H1 (cell line): ENCODE data around the gene KLHDC7A. TPM values are rescaled to one million over a fixed set of nuclear protein-coding genes. Genes with fewer than 3 reads are reported as not detected.

Experiments used
- CTCF ChIA-PET: fragments of 300-600 bp; sonication (Branson Sonifier 250); formaldehyde crosslinking; loops from one replicate; lab custom pipeline; 2021; ENCODE audit not compliant: partially characterized antibody; lab: Charles Lee
- POLR2A ChIA-PET: fragments of 300-600 bp; sonication (Branson Sonifier 250); formaldehyde crosslinking; loops from one replicate; lab custom pipeline; 2021; ENCODE audit warnings: inconsistent platforms; ENCODE audit not compliant: partially characterized antibody; lab: Charles Lee
- DNase-seq, 2 experiments: peaks; one replicate each; pipeline versions ENCODE4 v3.0.0 to v3.0.0-alpha.2; 2010 to 2022; ENCODE audit warnings: low spot score in 2 of 2, low read depth in 1 of 2, mixed read lengths in 1 of 2
- FAIRE-seq: peaks from 2 replicates; lab custom pipeline; 2011; peaks lifted over from hg19 to GRCh38; lab: Jason Lieb, UNC
- H2AFZ ChIP-seq: 2 replicates; pipeline ENCODE4 v1.8.1; 2012; ENCODE audit warnings: low read length, inconsistent platforms
- H2AK5ac ChIP-seq: 2 replicates; pipeline ENCODE4 v1.6.1; 2013; ENCODE audit warnings: low read depth, low read length
- H2BK120ac ChIP-seq: replicated peaks from 2 replicates; pipeline ENCODE3; 2013; ENCODE audit warnings: low read depth, low read length, inconsistent platforms
- H2BK12ac ChIP-seq: 2 replicates; pipeline ENCODE4 v1.6.1; 2013; ENCODE audit warnings: low read depth, low read length
- H2BK15ac ChIP-seq: 2 replicates; pipeline ENCODE4 v1.6.1; 2013; ENCODE audit warnings: low read length
- H2BK20ac ChIP-seq: 2 replicates; pipeline ENCODE4 v1.6.1; 2013; ENCODE audit warnings: low read length
- H2BK5ac ChIP-seq: 2 replicates; pipeline ENCODE4 v1.6.1; 2013; ENCODE audit warnings: low read depth, low read length
- H3K14ac ChIP-seq: 2 replicates; pipeline ENCODE4 v1.6.1; 2013; ENCODE audit warnings: inconsistent platforms; ENCODE audit not compliant: insufficient read length
- H3K18ac ChIP-seq: 2 replicates; pipeline ENCODE4 v1.6.1; 2013; ENCODE audit warnings: low read length; ENCODE audit errors: extremely low read depth
- H3K23ac ChIP-seq: 2 replicates; pipeline ENCODE4 v1.6.1; 2013; ENCODE audit warnings: inconsistent platforms; ENCODE audit not compliant: insufficient read length
- H3K23me2 ChIP-seq: 2 replicates; pipeline ENCODE4 v1.6.1; 2013; ENCODE audit warnings: low read depth, low read length
- H3K27ac ChIP-seq: 2 replicates; pipeline ENCODE4 v1.6.1; 2011; ENCODE audit warnings: low read depth, low read length, inconsistent platforms
- H3K27me3 ChIP-seq, 4 experiments: replicated peaks in 1 of 4; 1 replicate in 1 of 4; 2 replicates in 3 of 4; pipeline versions ENCODE4 v1.6.1 to v1.8.1; 2011 to 2013; ENCODE audit warnings: low read length in 3 of 4, mild to moderate bottlenecking in 3 of 4, inconsistent platforms in 2 of 4, mixed read lengths in 2 of 4, moderate library complexity in 1 of 4; ENCODE audit not compliant: control insufficient read depth in 3 of 4, insufficient read depth in 3 of 4; ENCODE audit errors: extremely low read depth in 1 of 4
- H3K36me3 ChIP-seq, 4 experiments: 2 replicates each; pipeline versions ENCODE4 v1.6.1 to v1.8.1; 2011 to 2013; ENCODE audit warnings: mild to moderate bottlenecking in 4 of 4, low read length in 3 of 4, moderate library complexity in 2 of 4, control low read depth in 1 of 4, inconsistent platforms in 1 of 4; ENCODE audit not compliant: insufficient read depth in 4 of 4, control insufficient read depth in 2 of 4
- H3K4ac ChIP-seq: replicated peaks from 2 replicates; pipeline ENCODE3; 2013; ENCODE audit warnings: low read length, low read depth, mixed read lengths, inconsistent platforms; ENCODE audit not compliant: insufficient read length
- H3K4me1 ChIP-seq, 4 experiments: replicated peaks in 1 of 4; 1 replicate in 1 of 4; 2 replicates in 3 of 4; pipeline versions ENCODE4 v1.6.1 to v1.8.1; 2011 to 2013; ENCODE audit warnings: low read length in 3 of 4, inconsistent platforms in 2 of 4, mixed read lengths in 1 of 4; ENCODE audit not compliant: insufficient read depth in 4 of 4, control insufficient read depth in 3 of 4
- H3K4me2 ChIP-seq, 2 experiments: 2 replicates each; pipeline versions ENCODE4 v1.6.1 to v1.8.1; 2011 to 2013; ENCODE audit warnings: low read depth in 2 of 2, low read length in 2 of 2, control low read depth in 1 of 2, inconsistent platforms in 1 of 2, mild to moderate bottlenecking in 1 of 2; ENCODE audit not compliant: insufficient read depth in 1 of 2
- H3K4me3 ChIP-seq, 4 experiments: fragments of 200-600, 300-600 bp in 1 of 4; sonication (generic), shearing (Covaris generic), sonication (Bioruptor Twin) in 1 of 4; 2 replicates each; pipeline versions ENCODE4 v1.5.1 to v1.8.1; 2011 to 2016; ENCODE audit warnings: low read length in 4 of 4, low read depth in 3 of 4, control low read depth in 2 of 4, inconsistent platforms in 2 of 4, mild to moderate bottlenecking in 2 of 4, mixed read lengths in 1 of 4, moderate library complexity in 1 of 4; ENCODE audit not compliant: insufficient read depth in 2 of 4; ENCODE audit errors: extremely low read depth in 1 of 4
- H3K56ac ChIP-seq: replicated peaks from 2 replicates; pipeline ENCODE3; 2013; ENCODE audit warnings: low read depth, mild to moderate bottlenecking, mixed read lengths, low read length, inconsistent platforms; ENCODE audit not compliant: insufficient read length
- H3K79me1 ChIP-seq: 2 replicates; pipeline ENCODE4 v1.6.1; 2013; ENCODE audit warnings: low read depth, low read length, control low read depth
- H3K79me2 ChIP-seq, 2 experiments: 2 replicates each; pipeline versions ENCODE4 v1.6.1 to v1.8.1; 2012 to 2013; ENCODE audit warnings: low read length in 2 of 2, mild to moderate bottlenecking in 2 of 2, inconsistent platforms in 1 of 2; ENCODE audit not compliant: insufficient read depth in 2 of 2, control insufficient read depth in 1 of 2
- H3K9ac ChIP-seq, 4 experiments: replicated peaks in 1 of 4; 1 replicate in 1 of 4; 2 replicates in 3 of 4; pipeline versions ENCODE4 v1.6.1 to v1.8.1; 2011 to 2013; ENCODE audit warnings: low read depth in 3 of 4, low read length in 3 of 4, control low read depth in 2 of 4, mild to moderate bottlenecking in 2 of 4, moderate library complexity in 2 of 4, inconsistent platforms in 1 of 4; ENCODE audit errors: extremely low read depth in 1 of 4
- H3K9me3 ChIP-seq, 2 experiments: 2 replicates each; pipeline versions ENCODE4 v1.6.1 to v1.8.1; 2012 to 2013; ENCODE audit warnings: mild to moderate bottlenecking in 2 of 2, moderate library complexity in 2 of 2, control low read depth in 1 of 2, inconsistent platforms in 1 of 2, low read depth in 1 of 2, low read length in 1 of 2, mixed read lengths in 1 of 2; ENCODE audit not compliant: insufficient read depth in 2 of 2
- H4K20me1 ChIP-seq, 2 experiments: replicated peaks in 1 of 2; 2 replicates each; pipeline versions ENCODE3 to v1.8.1; 2011 to 2013; ENCODE audit warnings: inconsistent platforms in 2 of 2, low read length in 2 of 2, mild to moderate bottlenecking in 1 of 2; ENCODE audit not compliant: insufficient read depth in 2 of 2, control insufficient read depth in 1 of 2
- H4K5ac ChIP-seq: 2 replicates; pipeline ENCODE4 v1.6.1; 2013; ENCODE audit warnings: low read length, low read depth, mixed read lengths, inconsistent platforms; ENCODE audit not compliant: insufficient read length
- H4K8ac ChIP-seq: 2 replicates; pipeline ENCODE4 v1.8.0; 2013; ENCODE audit warnings: mild to moderate bottlenecking, moderate library complexity, low read length, inconsistent platforms; ENCODE audit not compliant: insufficient read depth; ENCODE audit errors: extremely low read depth
- H4K91ac ChIP-seq: replicated peaks from 2 replicates; pipeline ENCODE3; 2013; ENCODE audit warnings: low read length, mixed read lengths, inconsistent platforms; ENCODE audit not compliant: insufficient read length
- CBX5 ChIP-seq: fragments of 300-800, 300-1000 bp; sonication (generic); IDR thresholded peaks from 2 replicates; pipeline ENCODE4 v1.7.1; 2016; ENCODE audit warnings: antibody characterized with exemption, low read length, low read depth
- CTBP2 ChIP-seq: IDR thresholded peaks from 2 replicates; pipeline ENCODE4 v1.7.0; 2011; ENCODE audit warnings: borderline replicate concordance, mild to moderate bottlenecking, moderate library complexity, mixed read lengths, low read length; ENCODE audit not compliant: insufficient read depth, insufficient read length
- KDM1A ChIP-seq: fragments of 200-600, 300-600 bp; sonication (generic); IDR thresholded peaks from 2 replicates; pipeline ENCODE4 v1.7.1; 2016; ENCODE audit warnings: mild to moderate bottlenecking, low read length, borderline replicate concordance
- NANOG ChIP-seq: IDR thresholded peaks from 2 replicates; pipeline ENCODE4 v1.6.1; 2011; ENCODE audit warnings: low read length, low read depth, mild to moderate bottlenecking, inconsistent platforms; ENCODE audit not compliant: insufficient read depth, poor library complexity, severe bottlenecking
- SIX5 ChIP-seq: IDR thresholded peaks from 2 replicates; pipeline ENCODE4 v1.6.1; 2011; ENCODE audit warnings: mild to moderate bottlenecking, low read depth, low read length
- TBP ChIP-seq: IDR thresholded peaks from 2 replicates; pipeline ENCODE4 v1.6.1; 2011; ENCODE audit warnings: low read depth, low read length, improper control_type of control experiment
- YY1 ChIP-seq: IDR thresholded peaks from 2 replicates; pipeline ENCODE4 v1.6.1; 2011; ENCODE audit warnings: low read depth, mild to moderate bottlenecking, low read length
- ZNF274 ChIP-seq: IDR thresholded peaks from 2 replicates; pipeline ENCODE4 v1.7.0; 2012; ENCODE audit warnings: low read length, borderline replicate concordance; ENCODE audit errors: extremely low read depth
- WGBS, 2 experiments: shearing (Covaris generic) in 1 of 2; methylation state at CpG; one replicate each; pipeline versions ENCODE4 v1.1.6 to v1.1.7; 2013 to 2015; ENCODE audit warnings: low lambda C conversion rate in 2 of 2, mixed read lengths in 2 of 2, inconsistent platforms in 1 of 2, low coverage in 1 of 2, missing lambda C conversion rate in 1 of 2; ENCODE audit not compliant: insufficient replicate concordance in 2 of 2, insufficient coverage in 1 of 2, insufficient read length in 1 of 2; ENCODE audit errors: extremely low coverage in 1 of 2, missing lambda C conversion rate in 1 of 2; 5-methylcytosine and 5-hydroxymethylcytosine counted together
- polyA plus RNA-seq, 7 experiments: library from polyadenylated mRNA; depleted of rRNA in 3 of 7; stranded (reverse) in 5 of 7; unstranded in 2 of 7; fragments of >200 nt in 5 of 7; fragments of 200-250 nt in 2 of 7; gene quantifications; 1 replicate in 5 of 7; 2 replicates in 1 of 7; 4 replicates in 1 of 7; pipeline versions ENCODE4 v1.2.1 to v1.2.3, GENCODE V29; 2011 to 2013; ENCODE audit warnings: missing spikeins in 2 of 7, mixed read lengths in 2 of 7
- total RNA-seq: library from RNA; stranded (reverse); fragmentation: NEBNext Ultra II Directional; extraction: Animal tissue kit (Norgen Biotek cat#: 25700); gene quantifications from 2 replicates; pipeline ENCODE4 v1.2.1, GENCODE V29; 2021

KLHDC7A gene
- total and polyA plus RNA-seq, 2 of the 8 experiments (the other 6 are each of a cell fraction or from before 2014, with no cell fraction given): 3.9 to 18.9 TPM

DNA sequence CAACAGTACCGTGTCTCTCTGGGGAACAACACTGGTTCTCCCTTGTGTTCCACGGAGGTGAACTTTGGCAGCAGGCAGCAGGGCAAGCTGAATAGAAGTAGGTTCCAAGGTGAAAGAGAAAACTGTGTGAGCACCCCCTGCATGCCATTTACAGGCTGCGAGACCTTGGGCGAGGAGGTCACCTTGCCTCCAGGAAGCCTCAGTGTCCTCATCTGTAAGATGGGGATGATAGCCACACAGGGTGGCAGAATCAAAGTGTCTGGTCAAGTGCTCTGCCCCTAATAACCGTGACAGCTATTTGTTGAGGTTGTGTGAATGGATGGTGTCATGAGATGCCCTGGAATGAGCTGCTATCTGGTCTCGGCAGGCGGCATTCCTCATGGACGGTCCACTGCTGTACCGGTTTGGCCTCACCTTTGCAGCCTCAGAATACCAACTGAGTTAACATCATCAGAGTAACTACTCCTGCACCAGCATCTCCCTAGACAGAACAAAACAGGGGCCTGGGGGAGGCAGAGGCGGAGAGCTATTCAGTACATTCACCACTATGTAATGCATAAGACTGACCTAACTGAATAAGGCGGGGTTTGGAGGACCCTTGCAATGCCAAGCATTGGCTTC lies 7.4 kb upstream of the KLHDC7A start:
- Histone ChIP-seq H2AK5ac (peak overlapping the region; percentile 56; the same call in 1 of the 2 replicates), H3K4me1 (peaks cover 1 to 9% (median 5%) of the 10 kb centered on the region in 4 experiments; a peak in 5 of 7 replicates), H3K18ac (no peak overlapping the region), H3K23ac (no peak overlapping the region), H3K4me3 (no peak overlapping the region), H3K23me2 (no peaks in the 10 kb centered on the region), H4K5ac (no peak overlapping the region), H2BK12ac (peak overlapping the region; percentile 2; the same call in 1 of the 2 replicates), H3K4ac (no peak overlapping the region), H3K14ac (no peak overlapping the region), H4K20me1 (no peaks in the 10 kb centered on the region), H3K9ac (no peak overlapping the region), H2BK15ac (0 out of 2 replicates have a peak overlapping the region, but pooled peaks have one; percentile 2), H3K36me3 (no peaks in the 10 kb centered on the region), H3K27ac (no peak overlapping the region), H2BK120ac (no peak overlapping the region), H3K56ac (no peak overlapping the region), H4K8ac (no peak overlapping the region), H3K4me2 (no peak overlapping the region), H2BK5ac (no peak overlapping the region), H2BK20ac (no peak overlapping the region), H3K9me3 (no peaks in the 10 kb centered on the region), H4K91ac (no peak overlapping the region), H3K79me1 (no peaks in the 10 kb centered on the region), H2AFZ (no peak overlapping the region), H3K27me3 (no peaks in the 10 kb centered on the region), H3K79me2 (no peaks in the 10 kb centered on the region)
- no peak for TF ChIP-seq TBP
- peak; percentile 73; the same call in 1 of the 2 replicates for TF ChIP-seq KDM1A
- TF ChIP-seq SIX5: no peak
- TF ChIP-seq CTBP2: no peak
- TF ChIP-seq ZNF274: no peak
- no peak for TF ChIP-seq NANOG
- no peak for TF ChIP-seq CBX5
- no peak for TF ChIP-seq YY1
- ChIA-PET CTCF (interaction anchor here (0.6 to 2.8 kb wide), 4 partner anchors 12 to 1022 kb away, joined by 3 to 11 read pairs (median 4); no protein-coding TSS in a partner anchor), POLR2A (no interaction called here)
- FAIRE-seq (no peak), DNase-seq (no peak)
- WGBS, 2 experiments: 92% methylated on average over 11 of the region's 11 CpGs; no CpG with 5 or more reads in 1 of the 2 experiments
